ENCODE results near the gene SRMS.
A peak's percentile ranks its signal among the peaks of the same experiment; 100 is the strongest.
"Not testable (repeated sequence)": the region's sequence is repeated elsewhere in the genome, so short reads cannot be mapped to it uniquely, and the experiment has no call there.

The SRMS gene

GRCh38 chr20:63565021-63565698, 17.6 kb upstream of the SRMS start:
- no peak for DNase-seq

- no peak for DNase-seq
Measured at GRCh38 chr20:63564036-63564810, 16.7 kb upstream of the SRMS start.

DNA sequence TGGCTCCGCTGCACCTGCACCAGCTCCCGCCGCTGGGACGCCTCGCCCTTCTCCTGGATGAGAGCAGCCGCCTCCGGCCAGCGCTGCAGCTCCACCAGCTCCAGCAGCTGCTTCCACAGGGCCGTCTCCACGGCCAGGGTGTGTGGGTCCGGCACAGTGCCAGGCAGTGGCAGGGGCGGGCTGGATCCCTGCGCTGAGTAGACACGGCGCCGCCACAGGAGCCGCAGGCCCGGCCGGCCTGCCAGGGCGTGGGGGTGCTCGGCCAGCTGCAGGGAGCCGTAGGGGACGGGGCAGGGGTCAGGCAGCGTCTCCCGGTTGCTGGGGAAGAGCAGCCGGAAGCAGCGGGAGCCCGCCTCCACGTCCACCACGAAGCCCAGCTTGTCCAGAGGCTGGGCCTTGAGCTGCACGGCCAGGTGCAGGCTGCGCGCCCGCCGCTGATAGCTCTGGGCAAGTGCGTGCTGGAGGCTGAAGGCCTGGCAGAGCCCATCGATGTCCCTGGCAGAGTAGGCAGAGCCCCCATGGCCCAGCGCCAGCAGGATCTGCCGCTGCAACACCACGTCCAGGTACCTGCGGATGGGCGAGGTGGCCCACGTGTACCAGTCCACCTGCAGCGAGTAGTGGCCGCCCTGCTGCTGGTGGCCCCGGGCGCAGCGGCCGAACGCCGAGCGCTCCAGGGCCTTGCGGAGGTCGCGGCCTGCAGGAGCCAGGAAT, 15.8 kb upstream of the SRMS start:
- DNase-seq = no peak

- DNase-seq = no peak
Measured at GRCh38 chr20:63562461-63563224, 15.1 kb upstream of the SRMS start.

GRCh38 chr20:63561624-63562396, 14.3 kb upstream of the SRMS start:
- no peak for DNase-seq

GRCh38 chr20:63560856-63561609, 13.5 kb upstream of the SRMS start:
- DNase-seq = no peak

DNA sequence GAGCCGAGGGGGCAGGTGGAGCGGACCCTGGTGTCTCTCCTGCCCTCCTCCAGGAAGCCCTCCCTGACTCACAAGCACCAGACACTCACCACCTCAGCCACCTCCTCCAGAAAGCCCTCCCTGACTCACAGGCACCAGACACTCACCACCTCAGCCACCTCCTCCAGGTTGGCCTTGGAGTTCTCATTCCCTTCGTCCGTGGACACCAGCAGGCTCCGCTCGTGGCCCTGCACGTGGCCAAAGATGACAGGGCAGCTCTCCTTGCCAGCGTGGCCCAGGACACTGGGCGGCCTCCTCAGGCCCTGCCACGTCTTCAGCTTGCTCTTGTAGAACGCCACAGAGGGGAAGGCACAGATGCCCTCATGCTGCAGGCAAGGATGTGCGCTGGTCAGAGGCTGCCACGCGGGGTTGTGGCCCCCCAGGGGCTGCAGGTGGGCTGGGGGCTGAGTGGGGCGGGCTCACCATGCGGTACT, 12.8 kb upstream of the SRMS start:
- no peak for DNase-seq

- DNase-seq = not testable (repeated sequence)
Measured at GRCh38 chr20:63559485-63560332, 12.2 kb upstream of the SRMS start.

DNA sequence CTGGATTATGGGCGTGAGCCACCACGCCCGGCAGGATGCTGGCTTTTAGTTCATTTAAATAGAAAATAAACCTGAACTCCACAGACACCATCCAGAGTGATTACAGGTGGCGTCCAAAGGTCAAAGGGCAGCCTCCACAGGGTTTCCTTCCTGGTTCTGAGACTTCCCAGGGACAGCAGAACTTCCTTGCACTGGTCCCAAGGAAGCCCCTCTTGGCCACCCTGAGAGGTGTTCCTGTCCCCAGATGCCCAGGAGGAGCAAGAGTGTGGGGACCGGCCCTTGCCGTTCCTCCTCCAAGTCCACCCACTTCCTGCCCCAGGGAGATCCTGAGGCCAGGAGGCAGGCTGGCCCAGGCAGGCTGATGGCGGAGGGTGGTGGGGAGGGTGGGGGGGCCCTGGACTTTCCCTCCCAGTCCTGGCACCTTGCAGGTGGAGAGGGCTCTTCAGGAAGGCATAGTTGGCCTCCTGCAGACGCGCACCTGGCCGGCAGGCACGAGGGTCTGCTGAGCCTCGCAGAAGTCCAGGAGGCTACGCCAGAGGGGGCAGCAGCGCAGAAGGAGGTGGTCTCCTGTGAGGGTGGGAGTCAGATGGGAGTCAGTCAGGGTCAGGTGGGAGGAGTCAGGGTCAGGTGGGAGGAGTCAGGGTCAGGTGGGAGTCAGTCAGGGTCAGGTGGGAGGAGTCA, 11.4 kb upstream of the SRMS start:
- DNase-seq = no peak

- DNase-seq = no peak
Measured at GRCh38 chr20:63557481-63557891, 9.9 kb upstream of the SRMS start.

DNA sequence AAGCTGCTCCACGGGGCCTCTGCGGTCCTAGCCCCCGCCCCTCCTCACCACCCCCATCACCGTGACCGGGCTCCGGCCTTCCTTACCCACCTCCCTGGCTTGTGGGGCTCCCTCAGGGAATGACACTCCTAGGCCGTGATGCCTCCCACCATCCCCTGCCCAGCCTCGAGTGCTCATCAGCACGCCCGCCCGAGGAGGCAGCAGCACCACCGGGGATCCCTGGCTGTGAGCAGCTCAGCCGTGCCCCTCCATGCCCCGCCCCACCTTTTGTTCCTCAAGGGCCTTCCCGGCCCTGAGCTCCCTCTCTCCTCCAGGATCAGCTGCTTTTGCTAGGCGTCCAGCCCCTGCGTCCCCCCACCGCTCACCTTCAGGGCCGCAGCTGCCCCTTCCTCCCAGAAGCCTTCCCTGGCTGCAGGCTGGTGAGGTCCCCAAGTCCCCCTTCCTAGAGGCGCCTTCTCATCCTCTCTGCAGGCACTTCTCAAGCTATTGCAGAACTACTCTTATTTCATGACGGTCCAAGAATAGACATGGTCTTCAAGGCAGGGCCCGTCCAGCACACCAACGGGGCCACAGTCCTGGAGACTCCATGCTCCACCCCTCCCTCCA, 9.4 kb upstream of the SRMS start:
- no peak for DNase-seq

DNA sequence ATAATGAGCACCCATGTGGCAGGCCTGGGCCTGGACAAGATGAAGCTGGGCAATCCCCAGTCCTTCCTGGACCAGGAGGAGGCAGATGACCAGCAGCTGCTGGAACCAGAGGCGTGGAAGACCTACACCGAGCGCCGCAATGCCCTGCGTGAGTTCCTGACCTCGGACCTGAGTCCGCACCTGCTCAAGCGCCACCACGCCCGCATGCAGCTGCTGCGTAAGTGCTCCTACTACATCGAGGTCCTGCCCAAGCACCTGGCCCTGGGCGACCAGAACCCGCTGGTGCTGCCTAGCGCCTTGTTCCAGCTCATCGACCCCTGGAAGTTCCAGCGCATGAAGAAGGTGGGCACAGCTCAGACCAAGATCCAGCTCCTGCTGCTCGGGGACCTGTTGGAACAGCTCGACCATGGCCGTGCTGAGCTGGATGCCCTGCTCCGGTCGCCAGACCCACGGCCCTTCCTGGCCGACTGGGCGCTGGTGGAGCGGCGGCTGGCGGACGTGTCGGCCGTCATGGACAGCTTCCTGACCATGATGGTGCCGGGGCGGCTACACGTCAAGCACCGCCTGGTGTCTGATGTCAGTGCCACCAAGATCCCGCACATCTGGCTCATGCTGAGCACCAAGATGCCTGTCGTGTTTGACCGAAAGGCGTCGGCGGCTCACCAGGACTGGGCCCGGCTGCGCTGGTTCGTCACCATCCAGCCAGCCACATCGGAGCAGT, 8.3 kb upstream of the SRMS start:
- DNase-seq = no peak

DNA sequence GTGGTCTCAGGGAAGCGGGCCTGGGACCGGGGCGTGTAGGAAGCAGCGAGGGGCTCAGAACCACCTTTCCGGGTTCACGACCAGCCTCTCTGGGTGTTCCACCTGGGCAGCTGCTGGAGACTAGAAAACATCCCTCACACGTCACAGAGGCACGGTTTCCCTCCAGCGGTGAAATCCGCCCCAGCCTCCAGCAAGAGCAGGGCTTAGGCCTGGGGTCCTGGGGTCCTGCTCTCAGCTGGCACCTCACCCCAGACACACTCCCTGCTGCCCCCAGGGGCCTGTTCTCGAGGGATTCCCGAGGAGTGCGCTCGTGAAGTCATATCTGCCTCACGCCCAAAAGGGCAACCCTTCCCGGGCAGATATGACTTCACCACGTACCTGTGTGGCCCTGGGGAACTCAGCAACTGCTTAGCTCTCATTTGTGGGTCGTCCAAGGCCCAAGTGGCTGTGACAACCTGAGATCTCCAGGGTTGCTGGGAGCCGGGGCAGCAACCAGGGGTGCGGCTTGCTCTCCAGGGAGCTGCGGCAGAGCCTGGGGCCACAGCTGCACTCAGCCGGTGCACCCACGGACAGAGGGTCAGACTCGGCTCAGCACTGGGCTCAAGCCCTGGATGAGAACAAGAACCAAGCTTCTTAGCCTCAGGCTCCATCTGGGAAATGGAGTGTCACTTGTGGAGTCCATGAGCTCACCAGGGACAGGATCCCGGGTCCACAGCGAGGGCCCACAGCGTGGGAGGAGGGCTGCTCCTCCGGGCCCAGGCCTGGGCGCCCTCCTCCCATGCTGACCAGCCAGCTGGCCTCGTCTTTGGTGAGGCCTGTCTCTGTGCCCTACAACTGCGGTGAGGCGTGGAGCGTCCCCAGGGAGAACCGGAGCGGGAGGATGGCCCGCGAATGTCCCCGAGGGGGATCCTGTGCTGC, 7.1 kb upstream of the SRMS start:
- DNase-seq = peak; percentile 49

DNA sequence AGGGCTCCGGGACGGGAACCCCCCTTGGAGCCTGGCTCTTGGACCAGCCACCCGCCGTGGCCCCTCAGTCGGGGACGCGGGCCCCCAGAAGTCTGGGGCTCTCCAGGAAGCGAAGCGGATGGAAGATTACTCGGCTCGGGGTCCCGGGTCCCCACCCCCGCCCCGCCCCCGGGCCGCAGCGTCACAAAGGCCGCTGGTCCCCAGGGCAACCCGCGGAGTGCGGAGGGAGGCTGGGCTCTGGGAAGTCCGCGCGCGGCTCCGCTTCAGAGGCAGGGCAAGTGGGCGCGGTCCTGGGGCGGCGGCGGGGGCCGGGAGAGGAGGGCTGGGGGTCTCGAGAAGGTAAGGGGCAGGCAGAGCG, 6.4 kb upstream of the SRMS start, which contains the start of gene FNDC11:
FNDC11 (plus strand) TSS at position 227 of the 358 bp plus-strand sequence. CDS start 1,505 bp downstream, outside the sequence.
- peak; percentile 84 for DNase-seq

- DNase-seq = peak; percentile 91
Measured at GRCh38 chr20:63553251-63553932, 5.8 kb upstream of the SRMS start.

DNA sequence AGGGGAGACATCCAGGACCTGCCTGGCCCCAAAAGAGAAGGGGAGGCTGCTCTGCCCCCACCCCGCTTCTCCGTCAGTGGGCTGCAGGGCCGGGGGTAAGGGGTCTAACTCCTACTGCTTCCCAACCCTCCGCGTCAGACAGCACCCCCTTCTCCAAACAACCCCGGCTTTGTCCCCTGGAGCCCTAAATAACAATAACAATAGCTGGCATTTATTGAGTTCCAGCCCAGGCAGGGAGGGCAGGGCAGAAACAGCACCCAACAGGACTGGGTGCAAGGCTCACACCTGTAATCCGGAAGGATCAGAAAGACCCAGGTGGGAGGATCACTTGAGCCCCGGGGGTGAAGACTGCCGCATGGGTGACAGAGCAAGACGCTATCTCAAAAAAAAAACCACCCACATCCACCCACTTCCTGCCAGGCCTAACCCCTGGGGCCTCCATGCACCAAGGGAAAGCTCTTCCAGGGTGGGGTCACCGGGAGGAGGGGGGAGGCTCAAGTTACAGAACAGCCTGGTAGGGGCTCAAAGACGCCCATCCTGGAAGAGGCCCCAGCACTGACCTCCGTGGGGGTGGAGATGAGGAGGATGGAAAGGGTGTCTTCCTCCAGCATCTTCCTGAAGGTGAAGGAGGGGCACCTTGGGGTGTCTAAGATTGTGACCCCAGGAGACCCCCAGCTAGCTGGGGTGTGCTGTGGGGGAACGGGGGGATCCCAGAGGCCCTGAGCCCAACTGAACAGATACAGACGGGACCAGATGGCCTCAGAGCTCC, 5.1 kb upstream of the SRMS start:
- no peak for DNase-seq
